HG02973 (cell line): ENCODE data around the gene ATXN7L3.
"Not testable (repeated sequence)": the region's sequence is repeated elsewhere in the genome, so short reads cannot be mapped to it uniquely, and the experiment has no call there.

Experiments used
- ATAC-seq: cut with Tn5 transposase; IDR thresholded peaks from one replicate; pipeline ENCODE4 v1.9.1; 2021; ENCODE audit warnings: moderate library complexity; ENCODE audit not compliant: unreplicated experiment

Gene ATXN7L3

DNA sequence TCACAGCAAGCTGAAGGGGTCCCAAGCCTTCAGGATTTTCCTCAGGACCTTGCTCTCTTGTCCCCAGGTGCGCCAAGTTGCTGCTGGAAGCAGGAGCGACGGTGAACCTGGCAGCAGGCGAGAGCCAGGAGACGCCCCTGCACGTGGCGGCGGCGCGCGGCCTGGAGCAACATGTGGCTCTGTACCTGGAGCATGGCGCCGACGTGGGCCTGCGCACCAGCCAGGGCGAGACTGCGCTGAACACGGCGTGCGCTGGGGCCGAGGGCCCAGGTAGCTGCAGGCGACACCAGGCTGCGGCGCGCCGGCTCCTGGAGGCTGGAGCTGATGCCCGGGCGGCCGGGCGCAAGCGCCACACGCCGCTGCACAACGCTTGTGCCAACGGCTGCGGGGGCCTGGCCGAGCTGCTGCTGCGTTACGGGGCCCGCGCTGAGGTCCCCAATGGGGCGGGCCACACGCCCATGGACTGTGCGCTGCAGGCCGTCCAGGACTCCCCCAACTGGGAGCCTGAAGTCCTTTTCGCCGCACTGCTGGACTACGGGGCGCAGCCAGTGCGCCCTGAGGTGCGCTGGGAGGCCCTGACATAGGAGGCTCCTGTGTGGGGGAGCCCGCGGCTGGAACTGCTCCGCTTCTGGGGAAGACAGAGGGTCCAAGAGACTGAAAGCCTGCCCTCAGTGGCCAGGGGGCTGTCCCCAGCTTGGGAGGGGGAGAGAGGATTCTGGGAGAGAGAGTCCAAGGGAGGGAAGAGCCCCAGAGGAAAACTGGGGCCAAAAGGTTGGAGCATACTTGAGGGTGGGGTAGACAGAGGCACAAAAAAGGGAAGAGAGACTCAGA, 22.8 kb downstream of the ATXN7L3 start:
- no peak for ATAC-seq

DNA sequence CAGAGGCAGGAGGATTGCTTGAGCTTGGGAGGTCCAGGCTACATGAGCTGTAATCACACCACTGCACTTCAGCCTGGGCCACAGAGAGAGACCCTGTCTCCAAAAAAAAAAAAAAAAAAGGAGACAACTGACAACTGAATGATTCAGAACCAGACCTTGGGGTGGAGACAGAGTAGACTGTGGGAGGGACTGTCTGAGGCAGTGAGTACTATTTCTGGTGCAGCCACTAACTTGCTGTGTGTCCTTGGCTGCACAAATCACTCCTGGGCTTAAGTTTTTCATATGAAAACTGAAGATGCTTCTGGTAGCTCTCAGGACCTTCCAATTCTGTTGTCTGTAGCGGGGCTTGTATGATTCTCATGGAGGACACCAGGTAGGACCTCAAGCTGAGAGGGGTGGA, 23.4 kb downstream of the ATXN7L3 start:
- no peak for ATAC-seq

DNA sequence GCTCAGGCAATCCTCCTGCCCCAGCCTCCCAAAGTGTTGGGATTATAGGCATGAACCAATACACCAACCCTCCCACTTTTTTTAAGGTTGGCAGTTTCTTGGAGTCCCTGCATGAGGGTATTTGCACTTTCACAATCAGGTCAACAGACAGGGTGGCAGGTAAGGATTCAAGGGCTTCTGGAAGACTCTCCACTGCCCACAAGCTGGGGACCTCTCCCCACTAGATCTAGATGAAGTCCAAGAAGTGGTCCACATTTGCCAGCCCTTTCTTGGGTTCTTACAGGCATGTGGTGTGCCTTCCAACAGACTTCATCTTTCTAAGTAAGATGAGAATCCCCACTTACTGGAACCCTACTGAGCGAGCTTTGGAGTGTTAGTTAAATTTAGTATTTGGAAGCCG, 25.3 kb downstream of the ATXN7L3 start:
- ATAC-seq, result no peak

DNA sequence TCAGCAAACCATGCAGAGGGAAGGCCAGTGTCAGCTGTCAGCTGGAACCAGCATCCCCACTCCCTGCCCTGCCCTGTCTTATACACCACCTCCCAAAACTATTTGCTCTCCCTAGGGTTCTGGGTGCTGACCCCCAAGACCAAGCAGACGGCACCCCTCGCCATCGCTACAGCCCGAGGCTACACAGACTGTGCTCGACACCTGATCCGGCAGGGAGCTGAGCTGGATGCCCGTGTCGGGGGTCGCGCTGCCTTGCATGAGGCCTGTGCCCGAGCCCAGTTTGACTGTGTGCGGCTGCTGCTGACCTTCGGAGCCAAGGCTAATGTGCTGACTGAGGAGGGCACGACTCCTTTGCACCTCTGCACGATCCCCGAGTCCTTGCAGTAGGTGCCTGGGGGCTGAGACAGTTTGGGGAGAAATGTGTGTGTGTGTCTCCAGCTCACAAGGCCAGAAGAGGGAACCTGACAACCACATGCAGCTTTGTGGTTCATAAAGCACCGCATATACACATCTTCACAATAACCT, 27.7 kb downstream of the ATXN7L3 start:
- ATAC-seq, result no peak

DNA sequence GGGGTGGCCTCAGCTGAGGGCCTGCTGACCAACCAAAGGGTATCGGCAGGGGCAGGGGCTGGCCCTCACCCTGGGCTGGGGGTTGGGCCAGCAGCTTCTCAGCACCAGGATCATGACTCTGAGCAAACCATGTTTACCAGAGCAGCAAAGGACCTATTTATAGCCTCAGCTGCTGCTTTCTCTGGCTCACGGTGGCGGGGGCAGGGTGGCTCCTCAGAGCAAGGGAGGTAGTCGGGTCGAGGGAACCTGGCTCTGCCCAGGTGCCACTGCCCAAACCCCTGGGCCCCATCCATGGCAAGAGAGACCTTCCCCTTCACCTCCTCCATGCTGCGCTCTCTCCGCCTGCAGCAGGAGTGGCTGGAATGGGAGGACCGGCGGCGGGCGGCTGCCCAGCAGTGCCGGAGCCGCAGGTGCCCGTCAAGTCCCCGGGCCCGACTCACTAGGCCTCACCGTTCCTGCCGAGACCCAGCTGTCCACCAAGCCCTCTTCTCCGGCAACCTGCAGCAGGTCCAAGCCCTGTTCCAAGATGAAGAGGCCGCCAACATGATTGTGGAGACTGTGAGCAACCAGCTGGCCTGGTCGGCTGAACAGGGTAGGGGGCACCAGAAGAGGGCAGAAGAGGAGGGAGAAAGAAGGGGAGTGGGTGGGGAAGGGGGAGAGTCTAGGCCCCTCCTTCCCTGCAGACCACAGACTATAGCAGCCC, 29.0 kb downstream of the ATXN7L3 start, which contains the start of gene ASB16:
TSS of gene ASB16 (plus strand) at position 206 of the 703 bp plus-strand sequence. CDS start at position 292, 86 bp downstream.
- ATAC-seq, result no peak

- no peak for ATAC-seq
Measured at GRCh38 chr17:44170135-44170498, 29.6 kb downstream of the ATXN7L3 start.

GRCh38 chr17:44167181-44167861, 32.4 kb downstream of the ATXN7L3 start:
- no peak for ATAC-seq

GRCh38 chr17:44164476-44164875, 35.2 kb downstream of the ATXN7L3 start:
- no peak for ATAC-seq

- no peak for ATAC-seq
Measured at GRCh38 chr17:44159519-44160210, 40.0 kb downstream of the ATXN7L3 start.

DNA sequence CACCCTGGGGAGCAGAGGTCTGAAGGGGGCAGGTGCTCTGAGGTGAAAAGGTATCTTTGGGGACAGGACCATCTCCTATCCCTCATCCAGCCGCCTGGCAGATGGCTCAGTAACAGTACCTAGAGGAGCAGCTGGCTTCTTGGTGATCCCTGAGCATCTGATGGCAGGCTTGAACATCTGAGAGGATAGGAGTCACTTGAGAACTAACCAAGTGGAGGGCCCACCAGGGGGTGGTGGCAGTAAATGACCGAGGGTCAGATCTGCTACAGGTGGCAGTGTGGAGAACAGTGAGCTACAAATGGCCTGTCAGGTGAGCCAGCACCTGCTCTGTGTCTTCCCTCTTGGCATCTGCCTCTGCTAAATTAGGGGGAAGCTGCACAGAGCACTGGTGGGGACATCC, 44.2 kb downstream of the ATXN7L3 start:
- ATAC-seq, result no peak

DNA sequence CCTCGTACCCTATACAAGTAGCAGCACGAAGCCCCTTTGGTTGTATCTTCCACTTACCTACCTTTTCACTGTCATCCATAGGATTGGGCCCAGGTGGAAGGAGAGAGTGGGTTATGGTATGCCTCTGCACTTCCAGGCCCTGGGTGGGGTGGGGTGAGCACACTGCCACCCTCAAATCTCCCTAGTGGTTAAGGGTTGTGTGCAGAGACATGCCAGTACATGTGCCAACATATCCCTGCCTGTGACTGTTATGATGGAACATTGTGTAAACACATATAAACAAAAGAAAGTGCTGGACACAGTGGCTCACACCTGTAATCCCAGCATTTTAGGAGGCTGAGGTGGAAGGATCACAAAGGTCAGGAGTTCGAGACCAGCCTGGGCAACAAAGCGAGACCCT, 46.8 kb downstream of the ATXN7L3 start:
- ATAC-seq, result no peak

GRCh38 chr17:44149750-44150329, 49.8 kb downstream of the ATXN7L3 start:
- no peak for ATAC-seq

GRCh38 chr17:44149066-44149465, 50.6 kb downstream of the ATXN7L3 start:
- not testable (repeated sequence) for ATAC-seq

- no peak for ATAC-seq
Measured at GRCh38 chr17:44147812-44148211, 51.9 kb downstream of the ATXN7L3 start.

DNA sequence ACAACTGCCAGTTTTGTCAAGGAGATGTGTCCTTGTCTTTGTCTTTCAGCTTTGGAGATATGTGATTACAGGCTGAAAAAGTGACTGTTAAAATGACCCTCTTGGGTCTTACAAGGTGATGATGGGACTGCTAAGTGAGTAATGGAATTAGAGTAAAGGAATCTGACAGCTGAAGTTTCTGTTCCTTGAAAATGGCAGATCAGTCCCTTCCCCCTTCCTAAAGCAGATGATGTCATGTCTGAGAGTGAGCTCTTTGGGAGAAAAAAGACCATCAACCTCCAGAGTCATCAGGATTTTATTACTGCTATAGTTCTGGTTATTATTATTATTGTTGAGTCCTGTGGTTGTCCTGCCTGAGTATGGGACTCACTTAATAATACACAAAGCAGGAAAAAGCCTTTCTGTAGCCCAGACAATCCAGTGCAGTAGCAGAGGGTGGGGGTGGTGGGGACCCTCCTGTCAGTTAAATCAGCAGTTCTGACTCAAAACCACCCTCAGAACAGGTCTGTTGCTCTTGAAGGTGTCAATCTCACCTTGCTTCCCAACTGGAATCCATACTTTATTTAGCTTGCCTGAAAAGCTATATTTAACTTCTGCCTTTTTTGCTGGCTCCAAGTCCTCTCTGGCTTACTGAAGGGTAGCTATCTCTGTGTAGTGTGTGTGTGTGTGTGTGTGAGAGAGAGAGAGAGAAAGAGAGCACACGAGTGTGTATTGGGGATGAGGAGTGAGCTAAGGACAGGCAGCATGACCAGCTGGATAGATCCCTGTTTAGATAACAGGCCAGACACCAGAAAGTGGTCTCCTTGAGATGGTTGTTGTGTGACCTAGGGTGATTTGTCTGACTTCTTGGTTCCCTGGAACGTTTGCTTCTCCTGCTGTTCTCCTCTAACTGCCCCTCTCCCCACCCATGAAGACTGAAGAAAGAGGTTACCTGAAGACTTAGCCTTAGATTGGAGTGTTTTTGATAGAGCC, 53.0 kb downstream of the ATXN7L3 start:
- no peak for ATAC-seq

DNA sequence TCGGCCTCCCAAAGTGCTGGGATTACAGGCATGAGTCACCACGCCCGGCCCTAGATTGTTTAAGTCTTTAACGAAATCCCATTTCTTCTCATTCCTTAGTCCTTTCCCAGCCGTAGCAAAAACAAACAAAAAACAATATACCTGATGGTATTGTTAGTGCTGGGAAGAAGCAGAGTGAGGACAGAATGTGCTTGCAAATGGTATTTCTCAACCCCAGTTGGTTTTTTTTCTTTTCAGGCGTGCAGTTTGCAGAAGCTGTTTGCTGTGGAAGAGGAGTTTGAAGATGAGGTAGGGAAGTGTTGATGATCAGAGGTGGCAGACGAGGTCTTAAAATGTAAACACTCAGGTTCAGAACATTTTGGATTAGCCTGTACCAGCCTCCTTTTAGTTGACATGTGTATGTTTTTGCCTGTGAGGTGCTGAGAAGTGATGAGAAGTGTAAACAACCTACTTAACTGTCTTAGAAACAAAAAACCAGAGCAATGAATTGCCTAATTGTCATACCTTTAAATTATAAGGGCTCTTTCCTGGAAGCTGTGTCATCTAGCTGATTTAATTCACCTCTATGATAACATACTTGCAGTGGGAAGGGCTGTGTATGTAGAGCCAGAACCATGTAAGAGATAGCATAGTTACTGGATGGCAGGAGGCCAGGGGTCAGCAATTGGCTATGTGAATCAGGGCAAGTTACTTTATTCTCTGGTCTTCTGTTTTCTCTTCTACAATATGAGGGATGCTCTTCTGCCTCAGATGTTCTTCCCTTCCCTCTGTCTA, 54.5 kb downstream of the ATXN7L3 start:
- no peak for ATAC-seq

- not testable (repeated sequence) for ATAC-seq
Measured at GRCh38 chr17:44143921-44144320, 55.8 kb downstream of the ATXN7L3 start.
